K562 (cell line): Measurements from ENCODE around the gene TEX53.

Source experiments
- POLR2AphosphoS2 ChIP-seq: IDR thresholded peaks from 2 replicates; pipeline ENCODE4 v1.6.1; 2012; ENCODE audit warnings: low read length, improper control_type of control experiment
- RFX5 ChIP-seq: IDR thresholded peaks from 2 replicates; pipeline ENCODE4 v1.6.1; 2011; ENCODE audit warnings: low read depth, mild to moderate bottlenecking, improper control_type of control experiment, low read length

DNA sequence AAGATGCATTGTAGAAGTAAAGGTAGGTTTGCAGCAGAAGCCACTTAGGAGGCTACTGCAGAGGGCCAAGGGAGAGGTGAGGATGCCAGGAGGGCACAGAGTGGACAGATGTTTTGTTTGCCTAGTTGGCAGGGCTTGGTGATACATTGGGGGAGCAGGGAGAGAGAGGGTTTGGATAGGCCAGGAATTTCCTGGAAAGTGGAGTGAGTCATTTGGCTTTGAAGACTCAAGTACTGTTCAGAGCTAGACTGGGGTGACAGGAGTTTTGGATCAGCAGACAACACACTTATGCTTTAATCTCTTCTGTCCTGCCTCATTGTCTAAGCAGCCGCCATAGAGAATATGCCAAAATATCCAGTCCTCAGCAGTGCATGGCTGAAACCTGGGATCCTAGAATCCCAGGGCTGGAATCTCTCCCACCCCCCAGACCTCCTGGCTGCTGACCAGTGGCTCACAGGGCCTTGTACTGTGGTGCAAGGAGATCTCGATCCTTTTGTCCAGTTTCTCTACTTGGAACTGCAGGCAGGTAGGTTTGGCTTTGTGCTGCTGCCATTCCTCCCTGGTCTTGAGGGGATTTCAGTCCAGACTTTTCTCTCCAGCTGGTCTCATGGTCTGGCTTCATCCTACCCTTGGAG lies 35.5 kb downstream of the TEX53 start:
- no peak for TF ChIP-seq RFX5
- no peak for TF ChIP-seq POLR2AphosphoS2
